ENCODE data around the gene PLK1.

DNA sequence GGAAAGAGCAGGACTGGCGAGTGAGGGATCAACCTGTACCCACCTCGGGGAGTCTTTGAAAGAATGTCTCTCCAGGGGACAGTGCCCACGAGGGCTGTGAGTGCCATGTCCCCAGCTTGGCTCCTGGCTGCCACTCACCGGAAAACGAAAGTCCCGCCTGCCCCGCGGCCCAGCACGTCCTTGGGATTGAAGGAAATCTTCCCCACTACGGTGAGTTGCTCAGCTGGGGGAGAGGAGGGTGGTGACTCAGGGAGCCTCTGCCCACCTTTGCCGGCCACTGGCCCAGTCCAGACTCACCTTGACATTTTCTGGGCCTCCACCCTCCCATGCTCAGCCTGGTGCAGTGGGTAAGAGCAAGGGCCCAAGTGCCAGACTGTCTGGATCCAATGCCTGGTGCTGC, 17.1 kb downstream of the PLK1 start:
- TF ChIP-seq, protein P1, sequence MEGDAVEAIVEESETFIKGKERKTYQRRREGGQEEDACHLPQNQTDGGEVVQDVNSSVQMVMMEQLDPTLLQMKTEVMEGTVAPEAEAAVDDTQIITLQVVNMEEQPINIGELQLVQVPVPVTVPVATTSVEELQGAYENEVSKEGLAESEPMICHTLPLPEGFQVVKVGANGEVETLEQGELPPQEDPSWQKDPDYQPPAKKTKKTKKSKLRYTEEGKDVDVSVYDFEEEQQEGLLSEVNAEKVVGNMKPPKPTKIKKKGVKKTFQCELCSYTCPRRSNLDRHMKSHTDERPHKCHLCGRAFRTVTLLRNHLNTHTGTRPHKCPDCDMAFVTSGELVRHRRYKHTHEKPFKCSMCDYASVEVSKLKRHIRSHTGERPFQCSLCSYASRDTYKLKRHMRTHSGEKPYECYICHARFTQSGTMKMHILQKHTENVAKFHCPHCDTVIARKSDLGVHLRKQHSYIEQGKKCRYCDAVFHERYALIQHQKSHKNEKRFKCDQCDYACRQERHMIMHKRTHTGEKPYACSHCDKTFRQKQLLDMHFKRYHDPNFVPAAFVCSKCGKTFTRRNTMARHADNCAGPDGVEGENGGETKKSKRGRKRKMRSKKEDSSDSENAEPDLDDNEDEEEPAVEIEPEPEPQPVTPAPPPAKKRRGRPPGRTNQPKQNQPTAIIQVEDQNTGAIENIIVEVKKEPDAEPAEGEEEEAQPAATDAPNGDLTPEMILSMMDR (IDR thresholded peaks at IDR 0.05): no peak
- no peak for TF ChIP-seq EP300 (IDR thresholded peaks at IDR 0.05)
- TF ChIP-seq POLR2A (IDR thresholded peaks at IDR 0.05): no peak
